ENCODE measurements around the gene PTPN1. TPM values are rescaled to one million over a fixed set of nuclear protein-coding genes. Genes with fewer than 3 reads are reported as not detected.

The PTPN1 gene
- total and polyA plus RNA-seq, 2 of the 13 experiments (the other 11 are each of a cell fraction or from before 2014, with no cell fraction given) = 17.7 to 37.2 TPM

DNA sequence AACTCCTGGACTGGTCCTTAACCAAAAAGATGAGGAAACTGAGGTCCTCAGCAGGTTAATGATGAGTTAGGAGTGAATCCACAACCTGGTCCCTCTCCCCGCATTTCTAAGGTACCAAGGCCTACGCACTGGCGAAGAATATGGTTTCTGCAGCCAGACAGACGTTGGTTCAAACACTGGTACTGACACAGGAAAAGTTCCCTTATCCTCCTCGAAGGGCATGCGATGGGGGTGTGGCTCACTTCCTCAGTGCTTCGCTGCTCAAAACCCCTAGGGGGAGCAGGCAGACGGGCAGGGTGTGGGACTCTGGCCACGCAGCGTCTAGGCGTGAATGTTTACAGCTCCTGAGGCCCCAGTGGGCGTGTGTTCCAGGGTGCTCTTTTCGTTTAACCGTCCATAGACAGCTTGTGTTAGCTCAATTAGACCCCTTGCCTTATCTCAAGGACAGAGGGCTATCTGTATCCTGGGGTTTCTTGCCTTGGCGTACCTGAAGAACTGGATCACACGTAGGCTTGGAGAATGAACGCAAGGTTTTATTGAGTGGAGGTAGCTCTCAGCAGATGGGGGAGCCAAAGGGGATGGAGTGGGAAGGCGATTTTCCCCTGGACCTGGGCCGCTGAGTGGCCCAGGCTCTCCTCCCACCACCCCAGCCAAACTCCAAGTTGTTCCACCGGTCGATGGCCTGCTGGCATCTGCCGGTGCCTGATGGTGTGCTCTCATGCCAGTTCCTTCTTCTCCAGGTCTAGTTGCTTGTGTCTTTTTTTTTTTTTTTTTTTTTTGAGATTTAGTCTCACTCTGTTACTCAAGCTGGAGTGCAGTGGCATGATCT lies 31.8 kb upstream of the PTPN1 start (continued):
- TF ChIP-seq, protein P1, sequence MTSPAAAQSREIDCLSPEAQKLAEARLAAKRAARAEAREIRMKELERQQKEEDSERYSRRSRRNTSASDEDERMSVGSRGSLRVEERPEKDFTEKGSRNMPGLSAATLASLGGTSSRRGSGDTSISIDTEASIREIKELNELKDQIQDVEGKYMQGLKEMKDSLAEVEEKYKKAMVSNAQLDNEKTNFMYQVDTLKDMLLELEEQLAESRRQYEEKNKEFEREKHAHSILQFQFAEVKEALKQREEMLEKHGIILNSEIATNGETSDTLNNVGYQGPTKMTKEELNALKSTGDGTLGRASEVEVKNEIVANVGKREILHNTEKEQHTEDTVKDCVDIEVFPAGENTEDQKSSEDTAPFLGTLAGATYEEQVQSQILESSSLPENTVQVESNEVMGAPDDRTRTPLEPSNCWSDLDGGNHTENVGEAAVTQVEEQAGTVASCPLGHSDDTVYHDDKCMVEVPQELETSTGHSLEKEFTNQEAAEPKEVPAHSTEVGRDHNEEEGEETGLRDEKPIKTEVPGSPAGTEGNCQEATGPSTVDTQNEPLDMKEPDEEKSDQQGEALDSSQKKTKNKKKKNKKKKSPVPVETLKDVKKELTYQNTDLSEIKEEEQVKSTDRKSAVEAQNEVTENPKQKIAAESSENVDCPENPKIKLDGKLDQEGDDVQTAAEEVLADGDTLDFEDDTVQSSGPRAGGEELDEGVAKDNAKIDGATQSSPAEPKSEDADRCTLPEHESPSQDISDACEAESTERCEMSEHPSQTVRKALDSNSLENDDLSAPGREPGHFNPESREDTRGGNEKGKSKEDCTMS (CRISPR knock-in tag; conservative IDR thresholded peaks at IDR 0.05) = no peak
- TF ChIP-seq ATAD3A (CRISPR knock-in tag; IDR thresholded peaks at IDR 0.05) = no peak

DNA sequence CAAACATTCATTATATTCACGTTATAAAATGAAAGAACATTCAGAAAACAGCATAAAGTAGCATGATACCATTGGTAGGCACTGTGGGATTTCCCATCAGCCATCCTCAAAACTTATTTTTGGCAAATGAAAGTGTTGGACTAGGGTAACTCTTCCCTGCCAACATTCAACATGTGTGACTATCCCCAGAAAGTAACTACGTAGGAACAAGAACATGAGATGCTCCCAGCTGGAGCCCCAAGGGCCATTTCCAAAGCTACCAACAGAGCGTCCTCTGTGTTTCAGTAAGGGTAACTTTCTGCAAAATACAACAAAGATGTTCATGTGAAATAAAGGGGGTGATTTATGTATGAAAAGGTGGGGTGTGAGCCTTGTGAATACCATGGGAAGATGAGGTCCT lies 28.4 kb upstream of the PTPN1 start:
- Histone ChIP-seq H3K36me3 (replicated peaks in 1 of 2; ENCODE audit: control insufficient read depth in 1 of 2, insufficient read depth in 2 of 2, low read length in 2 of 2) (no peaks in the 10 kb centered on the region), H3K9ac (ENCODE audit: insufficient read depth, low read depth, low read length) (no peak overlapping the region), H4K20me1 (ENCODE audit: insufficient read depth, low read length) (no peaks in the 10 kb centered on the region), H3K4me2 (ENCODE audit: low read depth, low read length) (no peak overlapping the region), H3K4me3 (replicated peaks in 1 of 3; ENCODE audit: insufficient read depth in 1 of 3, low read depth in 2 of 3, low read length in 3 of 3) (no peak overlapping the region), H3K27me3 (ENCODE audit: control insufficient read depth in 1 of 2, insufficient read depth in 2 of 2, low read length in 2 of 2) (no peaks in the 10 kb centered on the region), H2AFZ (ENCODE audit: low read length) (no peak overlapping the region), H3K9me3 (ENCODE audit: low read length) (no peaks in the 10 kb centered on the region), H3K27ac (ENCODE audit: extremely low read length, insufficient read depth, low read length) (no peak overlapping the region), H3K4me1 (ENCODE audit: insufficient read depth, low read length) (peaks cover 27% of the 10 kb centered on the region), H3K79me2 (ENCODE audit: insufficient read depth, low read length) (no peaks in the 10 kb centered on the region)
- CTCF ChIA-PET (ENCODE audit: low intra/inter-chr PET ratio, low total read pairs) = no interaction called here
- intact Hi-C loops (cut with micrococcal nuclease; ENCODE audit: unreplicated experiment) = no loop called here
- FAIRE-seq = no peak
- DNase-seq (ENCODE audit: low spot score) = no peak
- POLR2A ChIA-PET = no interaction called here
- no TSS peak for BruUV-seq (replicated peaks)
- in situ Hi-C loops (cut with HindIII; ENCODE audit: extremely low pct_ligation_motif_present, low pct_unique_long_range_greater_than_20kb) = no loop called here
- ATAC-seq = no peak
- WGBS (ENCODE audit: low lambda C conversion rate) = 43% methylated on average over 3 of the region's 3 CpGs
- TF ChIP-seq, protein P2, sequence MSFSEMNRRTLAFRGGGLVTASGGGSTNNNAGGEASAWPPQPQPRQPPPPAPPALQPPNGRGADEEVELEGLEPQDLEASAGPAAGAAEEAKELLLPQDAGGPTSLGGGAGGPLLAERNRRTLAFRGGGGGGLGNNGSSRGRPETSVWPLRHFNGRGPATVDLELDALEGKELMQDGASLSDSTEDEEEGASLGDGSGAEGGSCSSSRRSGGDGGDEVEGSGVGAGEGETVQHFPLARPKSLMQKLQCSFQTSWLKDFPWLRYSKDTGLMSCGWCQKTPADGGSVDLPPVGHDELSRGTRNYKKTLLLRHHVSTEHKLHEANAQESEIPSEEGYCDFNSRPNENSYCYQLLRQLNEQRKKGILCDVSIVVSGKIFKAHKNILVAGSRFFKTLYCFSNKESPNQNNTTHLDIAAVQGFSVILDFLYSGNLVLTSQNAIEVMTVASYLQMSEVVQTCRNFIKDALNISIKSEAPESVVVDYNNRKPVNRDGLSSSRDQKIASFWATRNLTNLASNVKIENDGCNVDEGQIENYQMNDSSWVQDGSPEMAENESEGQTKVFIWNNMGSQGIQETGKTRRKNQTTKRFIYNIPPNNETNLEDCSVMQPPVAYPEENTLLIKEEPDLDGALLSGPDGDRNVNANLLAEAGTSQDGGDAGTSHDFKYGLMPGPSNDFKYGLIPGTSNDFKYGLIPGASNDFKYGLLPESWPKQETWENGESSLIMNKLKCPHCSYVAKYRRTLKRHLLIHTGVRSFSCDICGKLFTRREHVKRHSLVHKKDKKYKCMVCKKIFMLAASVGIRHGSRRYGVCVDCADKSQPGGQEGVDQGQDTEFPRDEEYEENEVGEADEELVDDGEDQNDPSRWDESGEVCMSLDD (CRISPR knock-in tag; IDR thresholded peaks at IDR 0.05; ENCODE audit: borderline replicate concordance) = no peak
- no peak for TF ChIP-seq ZNF282 (IDR thresholded peaks at IDR 0.05; ENCODE audit: partially characterized antibody)
- no peak for TF ChIP-seq CENPX (CRISPR knock-in tag; IDR thresholded peaks at IDR 0.05)
- TF ChIP-seq ZNF713 (CRISPR knock-in tag; IDR thresholded peaks at IDR 0.05) = no peak
- no peak for TF ChIP-seq MAF1 (CRISPR knock-in tag; IDR thresholded peaks at IDR 0.05; ENCODE audit: borderline replicate concordance)
- TF ChIP-seq, protein P3, sequence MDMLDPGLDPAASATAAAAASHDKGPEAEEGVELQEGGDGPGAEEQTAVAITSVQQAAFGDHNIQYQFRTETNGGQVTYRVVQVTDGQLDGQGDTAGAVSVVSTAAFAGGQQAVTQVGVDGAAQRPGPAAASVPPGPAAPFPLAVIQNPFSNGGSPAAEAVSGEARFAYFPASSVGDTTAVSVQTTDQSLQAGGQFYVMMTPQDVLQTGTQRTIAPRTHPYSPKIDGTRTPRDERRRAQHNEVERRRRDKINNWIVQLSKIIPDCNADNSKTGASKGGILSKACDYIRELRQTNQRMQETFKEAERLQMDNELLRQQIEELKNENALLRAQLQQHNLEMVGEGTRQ (IDR thresholded peaks at IDR 0.05; ENCODE audit: low read depth, low read length) = no peak
- TF ChIP-seq, protein P3 (CRISPR knock-in tag; IDR thresholded peaks at IDR 0.05; ENCODE audit: borderline replicate concordance) = no peak
- TF ChIP-seq RELA (CRISPR knock-in tag; IDR thresholded peaks at IDR 0.05) = no peak
- no peak for TF ChIP-seq ZFP62 (CRISPR knock-in tag; IDR thresholded peaks at IDR 0.05)
- no peak for TF ChIP-seq KDM6A (CRISPR knock-in tag; IDR thresholded peaks at IDR 0.05; ENCODE audit: low read depth)
- TF ChIP-seq RXRA (CRISPR knock-in tag; IDR thresholded peaks at IDR 0.05) = no peak
- no peak for TF ChIP-seq ZFP82 (CRISPR knock-in tag; IDR thresholded peaks at IDR 0.05; ENCODE audit: borderline replicate concordance)
